ENCODE measurements around the gene C5orf24. TPM values are rescaled to one million over a fixed set of nuclear protein-coding genes. Genes with fewer than 3 reads are reported as not detected.
A peak's percentile ranks its signal among the peaks of the same experiment; 100 is the strongest.

Gene C5orf24
- total RNA-seq, 1 experiment from 2014 or later = 22.5 TPM

GRCh38 chr5:134803821-134804220, 41.9 kb upstream of the C5orf24 start:
- H3K27me3 ChIP-seq (ENCODE audit: insufficient read depth, low read length) = no peaks in the 10 kb centered on the region
- WGBS (ENCODE audit: extremely low coverage, insufficient read length, low lambda C conversion rate) = no CpG with 5 or more reads among the region's 4 CpGs
- no peak overlapping the region for H3K18ac ChIP-seq (ENCODE audit: insufficient read length, low read depth, low read length)
- H4K8ac ChIP-seq (replicated peaks; ENCODE audit: insufficient read length, low read depth, low read length) = no peak overlapping the region
- no peak overlapping the region for H3K14ac ChIP-seq (ENCODE audit: insufficient read depth, low read length)
- Mint-ChIP-seq H3K27me3 (ENCODE audit: low read depth) (no peaks in the 10 kb centered on the region), H3K27ac (peak overlapping the region in 1 of 3 experiments; percentile 16; a peak in 1 of 7 replicates), H3K9me3 (no peaks in the 10 kb centered on the region), H3K36me3 (ENCODE audit: insufficient read depth in 1 of 3, low read depth in 3 of 3) (peaks cover 16 to 60% (median 56%) of the 10 kb centered on the region in 3 experiments; a peak in 6 of 7 replicates), H3K4me1 (no peaks in the 10 kb centered on the region), H3K4me3 (no peak overlapping the region)
- no peak overlapping the region for H2AFZ ChIP-seq (ENCODE audit: low read length)
- H2BK5ac ChIP-seq (ENCODE audit: insufficient read length, low read length) = no peak overlapping the region
- no peaks in the 10 kb centered on the region for H4K20me1 ChIP-seq (ENCODE audit: control insufficient read depth, insufficient read depth, insufficient read length)
- H3K79me1 ChIP-seq (ENCODE audit: insufficient read depth, low read depth, low read length, poor library complexity, severe bottlenecking) = no peaks in the 10 kb centered on the region
- no peak overlapping the region for H3K23ac ChIP-seq (ENCODE audit: insufficient read length, low read depth, low read length)
- no peak overlapping the region for H2AK5ac ChIP-seq (ENCODE audit: insufficient read length, low read length)
- H3K27ac ChIP-seq (ENCODE audit: insufficient read length, low read depth, low read length) = no peak overlapping the region
- no peak overlapping the region for H2BK12ac ChIP-seq (ENCODE audit: insufficient read length, low read depth, low read length)
- H3K56ac ChIP-seq (ENCODE audit: insufficient read length, low read depth, low read length) = no peak overlapping the region
- H3K4me1 ChIP-seq (ENCODE audit: insufficient read depth, low read length) = no peaks in the 10 kb centered on the region
- no peaks in the 10 kb centered on the region for H3K79me2 ChIP-seq (ENCODE audit: insufficient read depth, low read length)
- H3K4me2 ChIP-seq (ENCODE audit: insufficient read depth, insufficient read length, low read length) = no peak overlapping the region
- H3T11ph ChIP-seq (ENCODE audit: low read length) = no peak overlapping the region
- no peak for DNase-seq
- no peak overlapping the region for H3K9ac ChIP-seq (ENCODE audit: extremely low read depth, insufficient read length, low read length)
- no peak overlapping the region for H2BK15ac ChIP-seq (ENCODE audit: low read depth, low read length)
- H3K23me2 ChIP-seq (ENCODE audit: insufficient read length, low read depth, low read length, poor library complexity, severe bottlenecking) = no peaks in the 10 kb centered on the region
- no peak overlapping the region for H4K91ac ChIP-seq (ENCODE audit: insufficient read length, low read depth, low read length)
- no peaks in the 10 kb centered on the region for H3K9me3 ChIP-seq (ENCODE audit: control insufficient read depth, low read depth, low read length)
- no peak overlapping the region for H3K4ac ChIP-seq (ENCODE audit: low read depth, low read length)
- H2BK20ac ChIP-seq (ENCODE audit: low read depth, low read length, poor library complexity, severe bottlenecking) = no peak overlapping the region
- TF ChIP-seq CTCF (conservative IDR thresholded peaks at IDR 0.05) = no peak
- H4K5ac ChIP-seq (ENCODE audit: insufficient read length, low read depth, low read length) = no peak overlapping the region
- H2BK120ac ChIP-seq (ENCODE audit: low read depth, low read length, poor library complexity, severe bottlenecking) = no peak overlapping the region

Data from H9 (cell line).